Astrocyte (in vitro differentiated cells and primary cell): ENCODE data around the gene HLA-DQA1. TPM values are rescaled to one million over a fixed set of nuclear protein-coding genes. Genes with fewer than 3 reads are reported as not detected.

Source experiments
- DNase-seq: peaks from one replicate; pipeline ENCODE4 v3.0.0-alpha.2; 2010; ENCODE audit warnings: low read depth
- FAIRE-seq: peaks from 2 replicates; lab custom pipeline; 2011; peaks lifted over from hg19 to GRCh38; lab: Jason Lieb, UNC
- H2AFZ ChIP-seq: 2 replicates; pipeline ENCODE4 v1.6.0; 2012; ENCODE audit warnings: low read depth, low read length, inconsistent platforms
- H3K27ac ChIP-seq: 2 replicates; pipeline ENCODE4 v1.5.1; 2011; ENCODE audit warnings: low read depth, low read length, inconsistent platforms
- H3K27me3 ChIP-seq: 2 replicates; pipeline ENCODE4 v1.6.0; 2011; ENCODE audit warnings: low read length, inconsistent platforms; ENCODE audit not compliant: insufficient read depth
- H3K36me3 ChIP-seq: 2 replicates; pipeline ENCODE4 v1.5.1; 2011; ENCODE audit warnings: low read length, inconsistent platforms; ENCODE audit not compliant: insufficient read depth
- H3K4me1 ChIP-seq: 2 replicates; pipeline ENCODE4 v1.5.1; 2011; ENCODE audit warnings: low read length, inconsistent platforms; ENCODE audit not compliant: insufficient read depth
- H3K4me2 ChIP-seq: 2 replicates; pipeline ENCODE4 v1.6.0; 2012; ENCODE audit warnings: low read length, inconsistent platforms
- H3K4me3 ChIP-seq: 2 replicates; pipeline ENCODE4 v1.5.1; 2011; ENCODE audit warnings: low read depth, mild to moderate bottlenecking, low read length, inconsistent platforms; ENCODE audit not compliant: insufficient read depth
- H3K79me2 ChIP-seq: 2 replicates; pipeline ENCODE4 v1.6.0; 2012; ENCODE audit warnings: mild to moderate bottlenecking, low read length, inconsistent platforms; ENCODE audit not compliant: insufficient read depth
- H3K9ac ChIP-seq: 2 replicates; pipeline ENCODE4 v1.6.0; 2012; ENCODE audit warnings: mild to moderate bottlenecking, low read length, inconsistent platforms
- H3K9me3 ChIP-seq: 2 replicates; pipeline ENCODE4 v1.5.1; 2012; ENCODE audit warnings: low read depth, mild to moderate bottlenecking, low read length, inconsistent platforms; ENCODE audit not compliant: insufficient read depth
- H4K20me1 ChIP-seq: 2 replicates; pipeline ENCODE4 v1.6.0; 2012; ENCODE audit warnings: low read length, inconsistent platforms; ENCODE audit not compliant: insufficient read depth
- H3K27ac Mint-ChIP-seq: one replicate; pipeline ENCODE4 v1.8.0; 2021; ENCODE audit warnings: mild to moderate bottlenecking, mixed read lengths; ENCODE audit not compliant: unreplicated experiment
- H3K27me3 Mint-ChIP-seq: one replicate; pipeline ENCODE4 v1.8.0; 2021; ENCODE audit warnings: low read depth, mixed read lengths; ENCODE audit not compliant: unreplicated experiment
- H3K36me3 Mint-ChIP-seq: one replicate; pipeline ENCODE4 v1.8.0; 2021; ENCODE audit warnings: low read depth, mixed read lengths; ENCODE audit not compliant: unreplicated experiment
- H3K4me1 Mint-ChIP-seq: one replicate; pipeline ENCODE4 v1.8.0; 2021; ENCODE audit warnings: low read depth, mixed read lengths; ENCODE audit not compliant: unreplicated experiment
- H3K4me3 Mint-ChIP-seq: one replicate; pipeline ENCODE4 v1.8.0; 2021; ENCODE audit warnings: mild to moderate bottlenecking, moderate library complexity, mixed read lengths; ENCODE audit not compliant: unreplicated experiment
- H3K9me3 Mint-ChIP-seq: one replicate; pipeline ENCODE4 v1.8.0; 2021; ENCODE audit warnings: mild to moderate bottlenecking, mixed read lengths; ENCODE audit not compliant: unreplicated experiment
- CTCF ChIP-seq: IDR thresholded peaks from 2 replicates; pipeline ENCODE4 v1.5.1; 2011; ENCODE audit warnings: low read depth, mild to moderate bottlenecking, inconsistent platforms, low read length, moderate library complexity; ENCODE audit not compliant: insufficient read depth
- EZH2 ChIP-seq: IDR thresholded peaks from 2 replicates; pipeline ENCODE4 v1.6.1; 2012; ENCODE audit warnings: mild to moderate bottlenecking, low read length, inconsistent platforms; ENCODE audit not compliant: insufficient read depth
- total RNA-seq: library from RNA; stranded (reverse); gene quantifications from 2 replicates; pipeline ENCODE4 v1.2.1, GENCODE V29; 2021

The HLA-DQA1 gene
- total RNA-seq, 1 donor from 2014 or later: not detected

- no peak overlapping the region for H3K9ac ChIP-seq
- Mint-ChIP-seq H3K36me3 (no peaks in the 10 kb centered on the region), H3K27ac (no peak overlapping the region), H3K9me3 (no peaks in the 10 kb centered on the region), H3K4me3 (no peak overlapping the region), H3K27me3 (peaks cover 3% of the 10 kb centered on the region), H3K4me1 (peaks cover 7% of the 10 kb centered on the region)
- no peak overlapping the region for H3K27ac ChIP-seq
- H3K4me3 ChIP-seq: no peak overlapping the region
- H4K20me1 ChIP-seq: no peaks in the 10 kb centered on the region
- no peaks in the 10 kb centered on the region for H3K9me3 ChIP-seq
- no peaks in the 10 kb centered on the region for H3K36me3 ChIP-seq
- DNase-seq (no peak), FAIRE-seq (no peak)
- no peak overlapping the region for H3K4me2 ChIP-seq
- no peak for TF ChIP-seq CTCF
- no peak for TF ChIP-seq EZH2
- no peak overlapping the region for H2AFZ ChIP-seq
- no peaks in the 10 kb centered on the region for H3K4me1 ChIP-seq
- H3K79me2 ChIP-seq: no peaks in the 10 kb centered on the region
- H3K27me3 ChIP-seq: no peaks in the 10 kb centered on the region
These were observed 13.5 kb upstream of the HLA-DQA1 start for GRCh38 chr6:32623693-32624092.

- Mint-ChIP-seq H3K4me3 (no peak overlapping the region), H3K36me3 (no peaks in the 10 kb centered on the region), H3K27ac (no peak overlapping the region), H3K4me1 (peaks cover 7% of the 10 kb centered on the region), H3K9me3 (no peaks in the 10 kb centered on the region), H3K27me3 (peaks cover 3% of the 10 kb centered on the region)
- no peak overlapping the region for H3K27ac ChIP-seq
- no peak overlapping the region for H2AFZ ChIP-seq
- FAIRE-seq (no peak), DNase-seq (no peak)
- TF ChIP-seq EZH2 (no peak), CTCF (no peak)
- H3K4me3 ChIP-seq: no peak overlapping the region
- H3K4me2 ChIP-seq: no peak overlapping the region
- H3K9ac ChIP-seq: no peak overlapping the region
- H3K9me3 ChIP-seq: no peaks in the 10 kb centered on the region
- H3K79me2 ChIP-seq: no peaks in the 10 kb centered on the region
- no peaks in the 10 kb centered on the region for H3K36me3 ChIP-seq
- no peaks in the 10 kb centered on the region for H4K20me1 ChIP-seq
- no peaks in the 10 kb centered on the region for H3K4me1 ChIP-seq
- no peaks in the 10 kb centered on the region for H3K27me3 ChIP-seq
These were observed 12.6 kb upstream of the HLA-DQA1 start for GRCh38 chr6:32624565-32624964.

GRCh38 chr6:32625137-32625536 lies 12.1 kb upstream of the HLA-DQA1 start:
- no peak for DNase-seq
- Mint-ChIP-seq H3K9me3 (no peaks in the 10 kb centered on the region), H3K36me3 (no peaks in the 10 kb centered on the region), H3K4me3 (no peak overlapping the region), H3K27ac (no peak overlapping the region), H3K4me1 (peaks cover 7% of the 10 kb centered on the region), H3K27me3 (peaks cover 3% of the 10 kb centered on the region)
- no peak overlapping the region for H3K4me3 ChIP-seq
- no peaks in the 10 kb centered on the region for H3K36me3 ChIP-seq
- no peaks in the 10 kb centered on the region for H3K27me3 ChIP-seq
- no peaks in the 10 kb centered on the region for H3K79me2 ChIP-seq
- no peak overlapping the region for H3K27ac ChIP-seq
- no peaks in the 10 kb centered on the region for H3K9me3 ChIP-seq
- no peak for FAIRE-seq
- no peak for TF ChIP-seq EZH2
- TF ChIP-seq CTCF: no peak
- H4K20me1 ChIP-seq: no peaks in the 10 kb centered on the region
- no peak overlapping the region for H3K9ac ChIP-seq
- H3K4me2 ChIP-seq: no peak overlapping the region
- no peak overlapping the region for H2AFZ ChIP-seq
- H3K4me1 ChIP-seq: no peaks in the 10 kb centered on the region
